Stimulated activated CD4-positive, alpha-beta T cell treated with anti-CD3 and anti-CD28 coated beads, Interleukin-2, amount 100 ng/mL, for 48 hours (primary cell): ENCODE data around the gene TTF1.
A peak's percentile ranks its signal among the peaks of the same experiment; 100 is the strongest.

Experiments
- DNase-seq, 2 donors: peaks; one replicate each; pipeline ENCODE4 v3.0.0-alpha.2; 2020

The TTF1 gene

DNA sequence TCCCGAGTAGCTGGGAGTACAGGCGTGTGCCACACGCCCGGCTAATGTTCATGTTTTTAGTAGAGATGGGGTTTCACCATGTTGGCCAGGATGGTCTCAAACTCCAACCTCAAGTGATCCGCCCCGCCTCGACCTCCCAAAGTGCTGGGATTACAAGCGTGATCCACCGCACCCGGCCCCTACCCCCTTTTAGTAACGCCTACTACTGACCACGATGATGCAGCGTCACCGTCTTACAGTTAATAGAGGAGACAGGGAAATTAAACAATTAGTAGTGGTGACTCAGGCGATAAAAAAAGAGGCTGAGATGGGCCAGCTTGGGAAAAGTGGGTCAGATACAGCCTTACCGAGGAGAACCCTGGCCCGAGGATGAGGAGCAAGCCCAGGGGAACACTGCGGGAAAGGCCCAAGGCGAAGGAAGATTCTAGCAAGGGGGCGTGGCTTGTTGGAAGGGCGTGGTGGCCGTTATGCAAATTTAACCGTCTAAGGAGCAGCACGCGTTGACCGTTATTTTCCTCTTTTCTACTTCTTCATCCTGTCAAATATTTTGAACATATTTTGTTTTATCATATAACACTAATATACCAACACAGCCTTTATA lies 50.2 kb downstream of the TTF1 start:
- DNase-seq = no peak

DNA sequence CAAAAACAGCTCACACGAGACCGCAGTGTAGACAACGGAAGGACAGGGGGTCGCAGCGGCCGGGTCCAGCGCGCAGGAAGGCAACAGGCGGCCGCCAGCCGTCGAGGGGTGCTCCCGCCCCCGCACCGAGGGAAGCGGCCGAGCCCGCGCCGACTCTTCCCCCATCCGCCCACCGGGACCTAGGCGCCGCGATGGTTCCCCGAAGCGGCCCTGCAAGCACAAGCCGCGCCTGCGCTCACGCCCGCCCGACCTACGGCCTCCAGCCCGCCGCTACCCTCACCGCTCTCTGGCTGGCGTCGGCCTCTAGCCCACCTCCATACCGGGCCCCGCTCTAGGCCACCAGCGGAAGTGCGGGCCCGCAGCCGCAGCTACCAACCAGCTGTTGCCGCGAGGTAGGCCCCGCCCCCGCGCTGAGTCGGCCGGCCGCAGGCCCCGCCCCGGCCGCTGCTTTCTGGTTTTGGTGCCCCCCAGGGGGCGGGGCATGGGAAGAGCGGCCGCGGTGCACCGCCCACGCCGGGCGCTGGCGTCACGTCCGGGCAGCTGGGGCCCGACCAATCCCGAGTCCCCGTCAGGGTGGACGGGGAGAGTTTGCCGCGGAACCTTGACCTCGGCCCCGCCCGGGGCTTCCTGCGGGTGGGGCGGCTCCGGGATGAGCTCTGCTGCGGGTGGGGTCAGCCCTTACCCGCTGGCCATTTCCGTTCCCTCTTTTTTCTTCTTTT lies 51.8 kb downstream of the TTF1 start, which contains the start of gene SETX:
SETX (minus strand) TSS at position 350 of the 719 bp plus-strand sequence. CDS start 5,558 bp downstream, outside the sequence.
- DNase-seq = peak; percentile 96 to 97

DNA sequence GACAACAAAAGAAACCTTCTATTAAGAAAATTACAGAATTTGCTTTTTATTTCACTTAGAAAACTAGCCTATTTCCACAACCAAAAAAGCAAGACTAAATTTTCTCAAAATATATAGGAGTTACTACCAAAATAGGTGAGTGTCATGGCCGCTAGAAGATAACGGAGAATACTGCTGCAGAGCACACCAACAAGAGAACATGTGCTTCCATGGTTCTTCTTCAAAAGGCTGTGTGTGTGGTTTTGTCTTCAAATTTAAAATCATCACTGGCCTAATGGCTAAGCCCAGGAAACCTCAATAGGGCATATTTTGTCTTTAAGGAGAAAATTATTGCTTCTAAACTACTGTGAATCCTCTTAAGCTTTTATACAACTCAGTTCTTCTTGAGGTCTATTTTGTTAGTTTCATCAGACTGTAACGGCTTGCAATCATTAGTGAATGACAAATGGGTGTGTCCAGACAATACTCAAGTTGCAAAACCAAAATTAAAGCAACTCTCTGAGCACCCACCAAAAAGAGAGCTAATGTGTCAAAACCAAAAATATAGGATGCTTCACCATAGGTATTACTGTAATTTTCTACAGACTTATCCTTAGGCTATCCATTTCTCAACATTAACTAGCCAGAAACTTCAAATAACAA lies 55.1 kb downstream of the TTF1 start:
- no peak for DNase-seq

DNA sequence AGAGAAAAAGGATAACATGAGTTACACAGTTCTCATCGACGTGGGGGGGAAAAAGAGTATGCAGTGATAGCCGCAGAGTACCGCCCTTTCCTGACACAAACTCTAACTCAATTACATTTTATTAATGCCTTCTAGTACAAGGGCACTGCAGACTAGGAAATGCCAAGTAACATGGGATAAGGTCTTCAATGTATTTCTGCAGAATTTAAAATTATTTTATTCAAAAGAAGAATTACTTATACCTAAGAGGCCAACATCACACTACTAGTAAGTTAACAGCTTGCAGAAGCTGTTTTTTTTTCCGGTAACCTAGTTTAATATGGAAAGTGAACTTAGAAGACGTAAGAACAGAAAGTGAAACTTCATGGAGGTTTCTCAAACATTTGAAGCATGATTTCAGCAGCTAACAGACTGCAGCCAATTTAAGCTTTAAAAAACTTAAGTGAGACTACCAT lies 55.8 kb downstream of the TTF1 start:
- no peak for DNase-seq

DNA sequence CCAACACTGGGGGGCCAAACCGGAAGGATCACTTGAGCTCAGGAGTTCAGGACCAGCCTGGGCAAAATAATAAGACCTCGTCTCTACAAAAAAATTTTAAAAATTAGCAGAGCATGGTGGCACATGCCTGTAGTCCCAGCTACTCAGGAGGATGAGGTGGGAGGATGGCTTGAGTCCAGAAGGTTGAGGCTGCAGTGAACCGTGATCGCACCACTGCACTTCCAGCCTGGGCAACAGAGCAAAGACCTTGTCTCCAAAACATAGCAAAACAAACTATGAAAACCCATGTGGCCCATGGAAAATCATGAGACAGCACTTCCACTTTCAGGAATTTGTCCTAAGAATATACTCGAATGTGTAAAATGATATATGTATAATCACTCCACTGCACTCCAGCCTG lies 58.0 kb downstream of the TTF1 start:
- no peak for DNase-seq

DNA sequence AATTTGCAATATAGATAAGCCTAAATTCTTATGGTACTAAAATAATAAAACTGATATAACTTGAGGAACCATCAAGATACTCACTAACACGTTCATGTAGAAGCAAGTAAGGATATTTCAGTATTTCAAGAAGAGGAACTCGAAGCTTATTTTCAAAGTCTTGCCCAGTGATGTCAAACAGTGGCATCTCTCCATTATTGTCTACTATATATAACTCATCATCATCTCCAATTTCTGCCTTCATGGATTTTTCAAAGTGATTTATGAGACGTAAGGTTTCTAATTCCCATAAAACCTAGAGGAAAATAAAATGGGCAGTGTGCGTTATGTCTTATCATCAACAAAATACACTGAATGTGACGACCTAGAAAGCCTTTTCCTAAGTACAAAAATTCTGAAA lies 60.5 kb downstream of the TTF1 start:
- no peak for DNase-seq

DNA sequence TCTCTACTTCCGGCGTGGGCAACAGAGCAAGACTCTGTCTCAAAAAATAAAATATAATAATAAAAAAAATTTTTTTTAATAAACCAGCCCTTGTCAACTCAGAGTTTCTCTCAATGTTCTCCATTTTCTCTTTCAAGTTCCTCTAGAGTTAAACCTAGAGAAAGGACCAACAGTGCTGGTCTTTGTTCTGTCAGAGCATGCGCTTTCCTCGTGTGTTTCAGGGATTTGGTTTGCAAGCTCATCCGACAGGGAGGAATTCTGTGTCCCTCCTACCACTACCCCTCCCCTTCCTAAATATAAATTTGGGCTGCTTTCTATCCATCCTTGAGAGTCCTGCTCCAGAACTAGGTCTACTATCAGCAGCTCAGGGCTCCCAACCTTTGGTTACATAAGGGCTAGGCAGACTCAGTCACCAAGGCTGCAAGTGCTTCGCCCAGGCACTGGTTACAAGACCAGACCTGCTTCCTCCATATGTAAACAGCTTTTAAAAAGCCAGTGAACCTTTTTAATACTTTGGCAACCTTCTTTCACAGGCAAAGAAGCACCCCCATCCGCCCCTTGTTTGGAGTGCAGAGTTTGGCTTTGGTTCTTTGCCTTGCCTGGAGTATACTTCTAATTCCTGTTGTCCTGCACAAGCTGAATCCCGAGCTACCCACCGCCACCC lies 65.3 kb downstream of the TTF1 start:
- DNase-seq = no peak

DNA sequence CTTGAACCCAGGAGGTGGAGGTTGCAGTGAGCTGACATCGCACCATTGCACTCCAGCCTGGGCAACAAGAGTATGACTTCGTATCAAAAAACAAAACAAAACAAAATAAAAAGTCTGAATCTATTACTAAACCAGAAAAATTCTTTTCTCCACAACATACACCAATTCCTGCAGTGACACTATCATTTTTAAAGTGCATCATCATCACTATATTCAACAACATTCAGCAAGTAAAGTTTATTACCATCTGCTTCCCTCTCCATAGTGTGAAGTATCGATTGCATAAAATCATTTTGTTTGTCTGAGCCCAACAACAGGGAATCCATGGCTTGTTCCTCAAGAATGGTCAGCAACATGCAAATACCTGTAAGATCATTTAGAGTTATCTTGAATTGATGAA lies 72.3 kb downstream of the TTF1 start:
- no peak for DNase-seq

DNA sequence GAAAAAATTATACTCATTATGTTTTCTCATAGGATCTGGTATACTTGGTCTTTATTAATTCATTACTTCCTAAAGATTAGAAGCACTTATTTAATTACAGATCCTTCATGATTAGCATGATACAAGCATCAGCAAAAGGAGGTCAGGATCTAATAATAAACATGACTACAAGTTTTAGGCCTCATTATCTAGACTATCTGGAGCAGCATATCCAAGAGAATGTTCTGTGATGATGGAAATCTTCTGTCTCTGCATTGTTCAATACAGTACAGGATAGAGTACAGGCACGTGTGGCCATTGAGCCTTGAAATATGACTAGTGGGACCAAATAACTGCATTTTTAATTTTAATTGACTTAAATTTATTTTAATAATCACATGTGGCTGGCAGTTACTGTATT lies 73.1 kb downstream of the TTF1 start:
- DNase-seq = no peak

DNA sequence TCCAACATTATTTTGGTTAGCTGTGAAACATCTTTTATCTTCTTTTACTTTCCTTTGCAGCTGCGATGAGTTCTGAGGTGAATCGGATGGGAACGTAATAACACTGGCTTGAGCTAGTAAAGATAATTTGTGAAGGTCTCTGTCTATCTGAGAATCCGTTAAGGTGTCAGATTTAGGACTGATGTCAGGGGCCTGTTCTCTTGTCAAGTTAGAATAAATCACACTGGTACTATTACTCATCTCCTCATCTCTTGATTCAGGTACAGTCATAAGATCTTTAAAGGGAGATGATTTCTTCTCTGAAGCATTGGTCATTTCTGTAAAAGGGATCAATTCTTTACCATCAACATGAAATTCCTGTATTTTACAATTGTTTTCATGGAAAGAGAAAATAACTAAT lies 78.1 kb downstream of the TTF1 start:
- no peak for DNase-seq

DNA sequence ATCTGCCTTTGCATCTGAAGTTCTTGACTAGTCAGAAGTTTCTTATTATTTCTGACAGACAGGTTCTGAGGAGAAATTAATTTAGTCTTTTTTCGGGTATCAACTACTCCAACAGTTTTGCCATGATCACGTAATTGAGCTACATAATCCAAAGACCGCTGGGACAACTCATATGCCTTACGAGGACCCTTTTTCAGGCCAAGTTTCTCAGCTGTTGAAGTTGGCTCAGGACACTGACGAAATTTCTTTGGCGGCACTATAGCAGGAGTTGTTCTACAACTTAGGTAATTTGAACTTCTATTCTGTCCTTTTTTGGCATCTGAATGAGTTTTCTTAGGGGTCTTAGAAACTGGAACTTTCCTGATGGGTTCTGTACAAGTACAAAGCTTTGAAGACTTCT lies 79.1 kb downstream of the TTF1 start:
- DNase-seq = no peak
